ENCODE data around the gene OLFM3.

Gene OLFM3

GRCh38 chr1:101849356-101849755 is 147.4 kb downstream of the OLFM3 start:
- no peak for DNase-seq (ENCODE audit: low read depth, low spot score)

- no peak for DNase-seq (ENCODE audit: low read depth, low spot score)
Observed at GRCh38 chr1:101847626-101848025, 149.1 kb downstream of the OLFM3 start.

GRCh38 chr1:101846820-101847219 is 149.9 kb downstream of the OLFM3 start:
- DNase-seq (ENCODE audit: low read depth, low spot score): no peak

- no peak for DNase-seq (ENCODE audit: low read depth, low spot score)
Observed at GRCh38 chr1:101843160-101843559, 153.6 kb downstream of the OLFM3 start.

- no peak for DNase-seq (ENCODE audit: low read depth, low spot score)
Observed at GRCh38 chr1:101841824-101842223, 154.9 kb downstream of the OLFM3 start.

- DNase-seq (ENCODE audit: low read depth, low spot score): no peak
Observed at GRCh38 chr1:101835988-101836387, 160.7 kb downstream of the OLFM3 start.

- DNase-seq (ENCODE audit: low read depth, low spot score): no peak
Observed at GRCh38 chr1:101833312-101833711, 163.4 kb downstream of the OLFM3 start.

GRCh38 chr1:101826416-101826815 is 170.3 kb downstream of the OLFM3 start:
- DNase-seq (ENCODE audit: low read depth, low spot score): no peak

GRCh38 chr1:101820071-101820470 is 176.7 kb downstream of the OLFM3 start:
- DNase-seq (ENCODE audit: low read depth, low spot score): no peak

- DNase-seq (ENCODE audit: low read depth, low spot score): no peak
Observed at GRCh38 chr1:101816262-101816661, 180.5 kb downstream of the OLFM3 start.

GRCh38 chr1:101798417-101798816 is 198.3 kb downstream of the OLFM3 start:
- no peak for DNase-seq (ENCODE audit: low read depth, low spot score)

GRCh38 chr1:101797722-101798121 is 199.0 kb downstream of the OLFM3 start:
- no peak for DNase-seq (ENCODE audit: low read depth, low spot score)

- DNase-seq (ENCODE audit: low read depth, low spot score): no peak
Observed at GRCh38 chr1:101781201-101781831, 215.4 kb downstream of the OLFM3 start.

- no peak for DNase-seq (ENCODE audit: low read depth, low spot score)
Observed at GRCh38 chr1:101769520-101769919, 227.2 kb downstream of the OLFM3 start.

GRCh38 chr1:101757985-101758384 is 238.7 kb downstream of the OLFM3 start:
- no peak for DNase-seq (ENCODE audit: low read depth, low spot score)

GRCh38 chr1:101756411-101756810 is 240.3 kb downstream of the OLFM3 start:
- DNase-seq (ENCODE audit: low read depth, low spot score): no peak

Data from smooth muscle cell of the brain vasculature (primary cell).